Panc1 (cell line): ENCODE data around the gene CNST. TPM values are rescaled to one million over a fixed set of nuclear protein-coding genes. Genes with fewer than 3 reads are reported as not detected.

Experiments
- ATAC-seq: fragments of 200-7000 bp; cut with Tn5 transposase; 2 replicates; pipeline ENCODE4 v1.9.1; 2020; ENCODE audit warnings: mild to moderate bottlenecking, moderate library complexity
- BruUV-seq: library from RNA; stranded (reverse); fragments of 400-500 nt; replicated peaks from 2 replicates; lab custom pipeline; 2021; lab: Mats Ljungman, UMichigan
- CTCF ChIA-PET: fragments of 300-600 bp; sonication (Branson Sonifier 250); formaldehyde crosslinking; loops from one replicate; lab custom pipeline; 2022; ENCODE audit warnings: antibody characterized with exemption; lab: Charles Lee
- POLR2A ChIA-PET: fragments of 300-600 bp; sonication (Branson Sonifier 250); formaldehyde crosslinking; loops from one replicate; lab custom pipeline; 2022; ENCODE audit warnings: antibody characterized with exemption; lab: Charles Lee
- DNase-seq: peaks from one replicate; pipeline ENCODE4 v3.0.0-alpha.2; 2010; ENCODE audit warnings: low read depth, low spot score
- H3K27ac ChIP-seq: 2 replicates; pipeline ENCODE4 v1.5.1; 2011; ENCODE audit warnings: mild to moderate bottlenecking, low read length, inconsistent platforms
- H3K27me3 ChIP-seq: fragments of 200-500 bp; sonication (Bioruptor generic); 2 replicates; pipeline ENCODE4 v1.6.0; 2014; ENCODE audit warnings: low read length, inconsistent platforms; ENCODE audit not compliant: control insufficient read depth, insufficient read depth
- H3K36me3 ChIP-seq: fragments of 200-500 bp; sonication (Bioruptor generic); 2 replicates; pipeline ENCODE4 v1.5.1; 2014; ENCODE audit warnings: inconsistent platforms, mild to moderate bottlenecking, low read length, moderate library complexity; ENCODE audit not compliant: control insufficient read depth, insufficient read depth
- H3K4me1 ChIP-seq: 2 replicates; pipeline ENCODE4 v1.5.1; 2011; ENCODE audit warnings: inconsistent platforms, mild to moderate bottlenecking, low read length, moderate library complexity; ENCODE audit not compliant: control insufficient read depth, insufficient read depth
- H3K4me3 ChIP-seq, 2 experiments: 2 replicates each; pipeline ENCODE4 v1.5.1; 2011 to 2012; ENCODE audit warnings: low read depth in 2 of 2, low read length in 2 of 2, mild to moderate bottlenecking in 2 of 2, inconsistent platforms in 1 of 2, moderate library complexity in 1 of 2
- H3K9me3 ChIP-seq: fragments of 200-500 bp; sonication (Bioruptor generic); 2 replicates; pipeline ENCODE4 v1.5.1; 2014; ENCODE audit warnings: low read depth, mild to moderate bottlenecking, inconsistent platforms, low read length, moderate library complexity; ENCODE audit not compliant: control insufficient read depth, insufficient read depth
- POLR2AphosphoS5 ChIP-seq: IDR thresholded peaks from 2 replicates; pipeline ENCODE4 v1.6.1; 2012; ENCODE audit warnings: mild to moderate bottlenecking, low read depth, low read length, moderate library complexity
- SIN3A ChIP-seq: IDR thresholded peaks from 2 replicates; pipeline ENCODE4 v1.6.1; 2012; ENCODE audit warnings: low read depth, mild to moderate bottlenecking, low read length, moderate library complexity, borderline replicate concordance; ENCODE audit not compliant: insufficient read depth
- TCF7L2 ChIP-seq: IDR thresholded peaks from 2 replicates; pipeline ENCODE4 v1.6.1; 2011; ENCODE audit warnings: mild to moderate bottlenecking, low read depth, low read length, inconsistent platforms
- in situ Hi-C: cut with HindIII; loops from 2 replicates; pipeline ENCODE4 v1.10.0; 2016; ENCODE audit warnings: low sequenced_read_pairs, low pct_unique_long_range_greater_than_20kb
- intact Hi-C: fragments of 100-400 bp; cut with micrococcal nuclease; formaldehyde crosslinking; loops from one replicate; pipeline ENCODE4 v1.10.0; 2022; ENCODE audit not compliant: unreplicated experiment
- total RNA-seq: library from RNA; stranded (reverse); gene quantifications from one replicate; pipeline ENCODE4 v1.2.1, GENCODE V29; 2021; ENCODE audit not compliant: unreplicated experiment
- TF ChIP-seq, protein P1 (sequence below), 2 experiments: IDR thresholded peaks; 2 replicates each; pipeline ENCODE4 v1.6.1; 2011 to 2012; ENCODE audit warnings: low read depth in 2 of 2, control low read depth in 1 of 2, low read length in 1 of 2, mild to moderate bottlenecking in 1 of 2, moderate library complexity in 1 of 2; ENCODE audit not compliant: insufficient read depth in 1 of 2
- TF ChIP-seq, protein P2 (sequence below): fragments of 450-650 bp; IDR thresholded peaks from 2 replicates; pipeline ENCODE4 v1.5.1; 2017; ENCODE audit warnings: mild to moderate bottlenecking

The CNST gene
- total RNA-seq, 1 experiment from 2014 or later: 18.5 TPM

DNA sequence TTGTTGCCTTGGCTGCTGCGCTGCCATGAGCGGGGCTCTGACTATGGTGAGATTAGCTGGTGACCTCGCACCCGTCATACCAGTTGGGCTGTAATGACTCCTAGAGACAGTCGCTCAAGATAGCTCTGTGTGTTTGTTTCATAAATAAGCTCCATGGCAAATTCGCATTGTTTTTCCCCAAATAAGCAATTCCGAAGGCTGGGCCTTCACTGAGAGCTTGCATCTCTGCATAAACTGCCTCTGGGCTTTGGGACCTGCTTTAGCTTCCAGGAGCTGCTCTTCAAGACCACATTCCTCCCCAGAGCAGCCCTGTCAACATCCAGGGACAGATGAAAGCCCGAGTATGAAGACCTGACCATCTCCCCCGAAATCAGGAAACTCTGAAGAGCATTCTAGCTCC is 117.3 kb downstream of the CNST start:
- H3K9me3 ChIP-seq: no peaks in the 10 kb centered on the region
- intact Hi-C loops (no loop called here), in situ Hi-C loops (no loop called here)
- H3K4me1 ChIP-seq: no peaks in the 10 kb centered on the region
- DNase-seq (no peak), ATAC-seq (no peak)
- H3K4me3 ChIP-seq: no peak overlapping the region
- ChIA-PET CTCF (interaction anchor here (0.6 kb wide), 1 partner anchor 19 kb away, joined by 4 read pairs; no protein-coding TSS in a partner anchor), POLR2A (no interaction called here)
- no peaks in the 10 kb centered on the region for H3K27me3 ChIP-seq
- no peaks in the 10 kb centered on the region for H3K36me3 ChIP-seq
- no peak overlapping the region for H3K27ac ChIP-seq
- no peak for TF ChIP-seq SIN3A
- TF ChIP-seq, protein P1, sequence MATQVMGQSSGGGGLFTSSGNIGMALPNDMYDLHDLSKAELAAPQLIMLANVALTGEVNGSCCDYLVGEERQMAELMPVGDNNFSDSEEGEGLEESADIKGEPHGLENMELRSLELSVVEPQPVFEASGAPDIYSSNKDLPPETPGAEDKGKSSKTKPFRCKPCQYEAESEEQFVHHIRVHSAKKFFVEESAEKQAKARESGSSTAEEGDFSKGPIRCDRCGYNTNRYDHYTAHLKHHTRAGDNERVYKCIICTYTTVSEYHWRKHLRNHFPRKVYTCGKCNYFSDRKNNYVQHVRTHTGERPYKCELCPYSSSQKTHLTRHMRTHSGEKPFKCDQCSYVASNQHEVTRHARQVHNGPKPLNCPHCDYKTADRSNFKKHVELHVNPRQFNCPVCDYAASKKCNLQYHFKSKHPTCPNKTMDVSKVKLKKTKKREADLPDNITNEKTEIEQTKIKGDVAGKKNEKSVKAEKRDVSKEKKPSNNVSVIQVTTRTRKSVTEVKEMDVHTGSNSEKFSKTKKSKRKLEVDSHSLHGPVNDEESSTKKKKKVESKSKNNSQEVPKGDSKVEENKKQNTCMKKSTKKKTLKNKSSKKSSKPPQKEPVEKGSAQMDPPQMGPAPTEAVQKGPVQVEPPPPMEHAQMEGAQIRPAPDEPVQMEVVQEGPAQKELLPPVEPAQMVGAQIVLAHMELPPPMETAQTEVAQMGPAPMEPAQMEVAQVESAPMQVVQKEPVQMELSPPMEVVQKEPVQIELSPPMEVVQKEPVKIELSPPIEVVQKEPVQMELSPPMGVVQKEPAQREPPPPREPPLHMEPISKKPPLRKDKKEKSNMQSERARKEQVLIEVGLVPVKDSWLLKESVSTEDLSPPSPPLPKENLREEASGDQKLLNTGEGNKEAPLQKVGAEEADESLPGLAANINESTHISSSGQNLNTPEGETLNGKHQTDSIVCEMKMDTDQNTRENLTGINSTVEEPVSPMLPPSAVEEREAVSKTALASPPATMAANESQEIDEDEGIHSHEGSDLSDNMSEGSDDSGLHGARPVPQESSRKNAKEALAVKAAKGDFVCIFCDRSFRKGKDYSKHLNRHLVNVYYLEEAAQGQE (IDR thresholded peaks at IDR 0.05; ENCODE audit: insufficient read depth in 1 of 2, low read depth in 2 of 2, low read length in 1 of 2): no peak
- TF ChIP-seq, protein P2, sequence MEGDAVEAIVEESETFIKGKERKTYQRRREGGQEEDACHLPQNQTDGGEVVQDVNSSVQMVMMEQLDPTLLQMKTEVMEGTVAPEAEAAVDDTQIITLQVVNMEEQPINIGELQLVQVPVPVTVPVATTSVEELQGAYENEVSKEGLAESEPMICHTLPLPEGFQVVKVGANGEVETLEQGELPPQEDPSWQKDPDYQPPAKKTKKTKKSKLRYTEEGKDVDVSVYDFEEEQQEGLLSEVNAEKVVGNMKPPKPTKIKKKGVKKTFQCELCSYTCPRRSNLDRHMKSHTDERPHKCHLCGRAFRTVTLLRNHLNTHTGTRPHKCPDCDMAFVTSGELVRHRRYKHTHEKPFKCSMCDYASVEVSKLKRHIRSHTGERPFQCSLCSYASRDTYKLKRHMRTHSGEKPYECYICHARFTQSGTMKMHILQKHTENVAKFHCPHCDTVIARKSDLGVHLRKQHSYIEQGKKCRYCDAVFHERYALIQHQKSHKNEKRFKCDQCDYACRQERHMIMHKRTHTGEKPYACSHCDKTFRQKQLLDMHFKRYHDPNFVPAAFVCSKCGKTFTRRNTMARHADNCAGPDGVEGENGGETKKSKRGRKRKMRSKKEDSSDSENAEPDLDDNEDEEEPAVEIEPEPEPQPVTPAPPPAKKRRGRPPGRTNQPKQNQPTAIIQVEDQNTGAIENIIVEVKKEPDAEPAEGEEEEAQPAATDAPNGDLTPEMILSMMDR: no peak
- TF ChIP-seq POLR2AphosphoS5: no peak
- no peak for TF ChIP-seq TCF7L2
- BruUV-seq: no TSS peak

DNA sequence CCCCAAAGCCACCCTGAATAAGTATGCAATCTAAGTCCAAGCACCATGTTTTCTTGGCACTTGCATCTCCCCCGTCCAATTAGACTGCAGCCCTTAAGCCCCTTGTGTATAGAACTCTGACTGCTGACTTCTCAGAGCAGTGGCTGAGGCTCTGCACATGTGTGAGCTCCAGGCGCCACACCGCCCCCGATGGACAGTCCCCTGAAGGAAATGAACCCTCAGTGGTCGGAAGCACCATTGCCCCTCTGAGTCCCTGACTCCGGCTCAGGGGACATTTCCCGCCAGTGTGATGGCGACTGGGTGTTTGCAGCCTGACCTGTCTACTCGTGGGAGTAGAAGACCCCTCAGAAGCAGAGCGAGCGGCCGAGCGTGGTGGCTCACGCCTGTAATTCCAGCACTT is 120.7 kb downstream of the CNST start:
- ChIA-PET CTCF (no interaction called here), POLR2A (no interaction called here)
- intact Hi-C loops (loop anchor here (5.0 kb wide), 1 partner anchor 65 kb away; no protein-coding TSS in a partner anchor), in situ Hi-C loops (no loop called here)
- DNase-seq: no peak
- BruUV-seq: no TSS peak
- no peak overlapping the region for H3K4me3 ChIP-seq
- TF ChIP-seq POLR2AphosphoS5 (no peak), TCF7L2 (no peak), SIN3A (no peak)
- TF ChIP-seq, protein P2: no peak
- TF ChIP-seq, protein P1 (IDR thresholded peaks at IDR 0.05; ENCODE audit: insufficient read depth in 1 of 2, low read depth in 2 of 2, low read length in 1 of 2): no peak
- no peaks in the 10 kb centered on the region for H3K36me3 ChIP-seq
- no peaks in the 10 kb centered on the region for H3K9me3 ChIP-seq
- ATAC-seq: no peak
- H3K27me3 ChIP-seq: no peaks in the 10 kb centered on the region
- peaks cover 7% of the 10 kb centered on the region; the same call in 1 of the 2 replicates for H3K4me1 ChIP-seq
- H3K27ac ChIP-seq: no peak overlapping the region
